Trophoblast cell (in vitro differentiated cells and primary cell): Measurements from ENCODE around the gene MLF2.

Source experiments
- DNase-seq, 2 donors: peaks; one replicate each; pipeline ENCODE4 v3.0.0-alpha.2; 2016
- H2AFZ ChIP-seq: 2 replicates; pipeline ENCODE4 v1.6.1; 2013; ENCODE audit warnings: low read length, moderate library complexity, mild to moderate bottlenecking; ENCODE audit not compliant: insufficient read depth, poor library complexity
- H2AK5ac ChIP-seq: 2 replicates; pipeline ENCODE4 v1.6.1; 2013; ENCODE audit warnings: mild to moderate bottlenecking, low read length
- H2BK120ac ChIP-seq: 2 replicates; pipeline ENCODE4 v1.6.1; 2013; ENCODE audit warnings: low read length, mild to moderate bottlenecking, moderate library complexity; ENCODE audit not compliant: insufficient read depth, poor library complexity
- H2BK12ac ChIP-seq: 2 replicates; pipeline ENCODE4 v1.6.1; 2013; ENCODE audit warnings: mild to moderate bottlenecking, low read length, moderate library complexity
- H2BK5ac ChIP-seq: 2 replicates; pipeline ENCODE4 v1.6.1; 2013; ENCODE audit warnings: low read length, low read depth, moderate library complexity, mild to moderate bottlenecking; ENCODE audit not compliant: poor library complexity
- H3K14ac ChIP-seq: 2 replicates; pipeline ENCODE4 v1.6.1; 2013; ENCODE audit warnings: mild to moderate bottlenecking, low read length
- H3K18ac ChIP-seq: 2 replicates; pipeline ENCODE4 v1.6.1; 2013; ENCODE audit warnings: mild to moderate bottlenecking, low read length
- H3K23ac ChIP-seq: 2 replicates; pipeline ENCODE4 v1.6.1; 2013; ENCODE audit warnings: low read length
- H3K27ac ChIP-seq: 2 replicates; pipeline ENCODE4 v1.5.1; 2013; ENCODE audit warnings: low read depth, mild to moderate bottlenecking, inconsistent platforms, low read length, moderate library complexity
- H3K27me3 ChIP-seq: 2 replicates; pipeline ENCODE4 v1.6.1; 2013; ENCODE audit warnings: inconsistent platforms, mild to moderate bottlenecking, low read length, moderate library complexity; ENCODE audit not compliant: insufficient read depth
- H3K36me3 ChIP-seq, 2 experiments: 1 replicate in 1 of 2; 2 replicates in 1 of 2; pipeline ENCODE4 v1.6.1; 2013; ENCODE audit warnings: low read length in 2 of 2, mild to moderate bottlenecking in 2 of 2, moderate library complexity in 1 of 2; ENCODE audit not compliant: insufficient read depth in 2 of 2, control insufficient read depth in 1 of 2
- H3K4ac ChIP-seq: 2 replicates; pipeline ENCODE4 v1.6.1; 2013; ENCODE audit warnings: low read depth, mild to moderate bottlenecking, low read length, moderate library complexity
- H3K4me1 ChIP-seq, 2 experiments: 1 replicate in 1 of 2; 2 replicates in 1 of 2; pipeline ENCODE4 v1.6.1; 2013; ENCODE audit warnings: low read length in 2 of 2, mild to moderate bottlenecking in 2 of 2, moderate library complexity in 1 of 2; ENCODE audit not compliant: insufficient read depth in 2 of 2, control insufficient read depth in 1 of 2
- H3K4me2 ChIP-seq: 2 replicates; pipeline ENCODE4 v1.6.1; 2013; ENCODE audit warnings: inconsistent platforms, mild to moderate bottlenecking, low read length, moderate library complexity
- H3K4me3 ChIP-seq: 2 replicates; pipeline ENCODE4 v1.5.1; 2013; ENCODE audit warnings: mild to moderate bottlenecking, low read depth, low read length, inconsistent platforms
- H3K79me1 ChIP-seq: one replicate; pipeline ENCODE4 v1.6.1; 2013; ENCODE audit warnings: low read length
- H3K79me2 ChIP-seq: 2 replicates; pipeline ENCODE4 v1.6.1; 2013; ENCODE audit warnings: low read length, mild to moderate bottlenecking; ENCODE audit not compliant: control insufficient read depth, insufficient read depth, poor library complexity
- H3K9ac ChIP-seq: 2 replicates; pipeline ENCODE4 v1.6.1; 2013; ENCODE audit warnings: mild to moderate bottlenecking, low read length
- H3K9me3 ChIP-seq: 2 replicates; pipeline ENCODE4 v1.6.1; 2013; ENCODE audit warnings: low read depth, mild to moderate bottlenecking, control low read depth, inconsistent platforms, low read length; ENCODE audit not compliant: insufficient read depth
- H4K12ac ChIP-seq: 2 replicates; pipeline ENCODE4 v1.6.1; 2013; ENCODE audit warnings: low read depth, mild to moderate bottlenecking, low read length, moderate library complexity
- H4K8ac ChIP-seq: 2 replicates; pipeline ENCODE4 v1.6.1; 2013; ENCODE audit warnings: low read depth, mild to moderate bottlenecking, low read length, moderate library complexity
- H4K91ac ChIP-seq: one replicate; pipeline ENCODE4 v1.6.1; 2013; ENCODE audit warnings: low read depth, mild to moderate bottlenecking, low read length, moderate library complexity
- WGBS: extraction: QIAGEN DNeasy Blood & Tissue Kit; methylation state at CpG from one replicate; pipeline ENCODE4 v1.1.7; 2013; ENCODE audit warnings: missing lambda C conversion rate; ENCODE audit not compliant: insufficient read length, insufficient coverage; ENCODE audit errors: extremely low coverage; 5-methylcytosine and 5-hydroxymethylcytosine counted together

Gene MLF2

GRCh38 chr12:6752167-6752920 is 597 bp downstream of the MLF2 start:
- peak in 1 of 2 donors; percentile 28 for DNase-seq
- H3K79me1 ChIP-seq, result peaks cover 12% of the 10 kb centered on the region
- WGBS, result no CpG with 5 or more reads among the region's 24 CpGs
- peaks cover 5 to 6% of the 10 kb centered on the region in 2 experiments for H3K4me1 ChIP-seq
- H3K79me2 ChIP-seq, result peaks cover 15% of the 10 kb centered on the region
- peak overlapping the region; percentile 96 for H2AFZ ChIP-seq
- H2BK5ac ChIP-seq, result peak overlapping the region; percentile 95
- H3K18ac ChIP-seq, result peak overlapping the region; percentile 100
- H4K91ac ChIP-seq, result peak overlapping the region; percentile 96
- H3K23ac ChIP-seq, result no peak overlapping the region
- H3K4me2 ChIP-seq, result peak overlapping the region; percentile 94
- peak overlapping the region; percentile 95 for H2AK5ac ChIP-seq
- peak overlapping the region; percentile 86 for H3K27ac ChIP-seq
- no peak overlapping the region for H2BK12ac ChIP-seq
- peak overlapping the region; percentile 95 for H4K12ac ChIP-seq
- peaks cover 5% of the 10 kb centered on the region for H3K9me3 ChIP-seq
- peak overlapping the region; percentile 97 for H4K8ac ChIP-seq
- H2BK120ac ChIP-seq, result peak overlapping the region; percentile 96
- peak overlapping the region; percentile 100 for H3K4ac ChIP-seq
- peak overlapping the region; percentile 98 for H3K4me3 ChIP-seq
- H3K36me3 ChIP-seq, result peaks cover 39 to 45% of the 10 kb centered on the region in 2 experiments
- H3K9ac ChIP-seq, result peak overlapping the region; percentile 99
- H3K27me3 ChIP-seq, result no peaks in the 10 kb centered on the region
- peak overlapping the region; percentile 100 for H3K14ac ChIP-seq

GRCh38 chr12:6751767-6752166 is 1.2 kb downstream of the MLF2 start:
- H3K4me3 ChIP-seq, result peak overlapping the region; percentile 98
- H3K4ac ChIP-seq, result peak overlapping the region; percentile 100
- H2BK12ac ChIP-seq, result no peak overlapping the region
- no peak for DNase-seq
- no peaks in the 10 kb centered on the region for H3K27me3 ChIP-seq
- H3K79me2 ChIP-seq, result peaks cover 15% of the 10 kb centered on the region
- H3K36me3 ChIP-seq, result peaks cover 43 to 50% of the 10 kb centered on the region in 2 experiments
- H3K4me1 ChIP-seq, result peaks cover 5 to 6% of the 10 kb centered on the region in 2 experiments
- peak overlapping the region; percentile 23 for H2AFZ ChIP-seq
- H2AK5ac ChIP-seq, result peak overlapping the region; percentile 69
- no peak overlapping the region for H3K27ac ChIP-seq
- H3K79me1 ChIP-seq, result peaks cover 12% of the 10 kb centered on the region
- H4K91ac ChIP-seq, result peak overlapping the region; percentile 8
- H3K14ac ChIP-seq, result peak overlapping the region; percentile 100
- peaks cover 5% of the 10 kb centered on the region for H3K9me3 ChIP-seq
- WGBS, result no CpG with 5 or more reads among the region's 7 CpGs
- H4K8ac ChIP-seq, result peak overlapping the region; percentile 97
- H3K9ac ChIP-seq, result peak overlapping the region; percentile 6
- no peak overlapping the region for H2BK120ac ChIP-seq
- peak overlapping the region; percentile 47 for H4K12ac ChIP-seq
- no peak overlapping the region for H2BK5ac ChIP-seq
- H3K4me2 ChIP-seq, result peak overlapping the region; percentile 94
- no peak overlapping the region for H3K23ac ChIP-seq
- peak overlapping the region; percentile 100 for H3K18ac ChIP-seq

DNA sequence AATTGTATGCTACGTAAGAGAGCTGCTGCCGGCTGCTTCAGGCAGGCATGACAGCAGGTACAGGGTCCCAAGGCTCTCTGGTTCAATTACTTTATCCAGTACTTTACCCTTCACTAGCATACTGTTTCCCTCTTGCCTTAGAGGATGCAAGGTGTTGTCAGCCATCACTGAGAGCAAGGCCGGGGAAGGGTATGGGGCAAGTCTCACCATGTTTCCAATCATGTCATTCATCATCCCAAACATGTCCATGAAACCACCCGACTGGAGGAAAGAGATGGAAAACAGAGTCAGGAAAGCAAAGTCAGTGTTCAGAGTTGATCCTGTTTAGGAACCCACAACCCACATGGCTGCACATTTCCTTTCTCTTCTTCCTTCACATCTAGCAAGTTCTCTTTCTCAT is 2.4 kb downstream of the MLF2 start:
- no peak overlapping the region for H3K18ac ChIP-seq
- H3K79me1 ChIP-seq, result peaks cover 12% of the 10 kb centered on the region
- no peak overlapping the region for H2AFZ ChIP-seq
- no peaks in the 10 kb centered on the region for H3K27me3 ChIP-seq
- no peak overlapping the region for H2BK5ac ChIP-seq
- H3K9ac ChIP-seq, result no peak overlapping the region
- DNase-seq, result no peak
- no peak overlapping the region for H3K4me2 ChIP-seq
- H4K91ac ChIP-seq, result no peak overlapping the region
- peaks cover 11 to 15% of the 10 kb centered on the region in 2 experiments for H3K4me1 ChIP-seq
- no CpG with 5 or more reads among the region's 4 CpGs for WGBS
- H2BK120ac ChIP-seq, result no peak overlapping the region
- H3K9me3 ChIP-seq, result peaks cover 5% of the 10 kb centered on the region
- no peak overlapping the region for H3K23ac ChIP-seq
- H4K8ac ChIP-seq, result no peak overlapping the region
- no peak overlapping the region for H2AK5ac ChIP-seq
- H4K12ac ChIP-seq, result no peak overlapping the region
- H3K79me2 ChIP-seq, result peaks cover 15% of the 10 kb centered on the region
- no peak overlapping the region for H3K14ac ChIP-seq
- no peak overlapping the region for H3K4ac ChIP-seq
- H3K4me3 ChIP-seq, result no peak overlapping the region
- no peak overlapping the region for H3K27ac ChIP-seq
- peaks cover 44 to 59% of the 10 kb centered on the region in 2 experiments for H3K36me3 ChIP-seq
- H2BK12ac ChIP-seq, result no peak overlapping the region

DNA sequence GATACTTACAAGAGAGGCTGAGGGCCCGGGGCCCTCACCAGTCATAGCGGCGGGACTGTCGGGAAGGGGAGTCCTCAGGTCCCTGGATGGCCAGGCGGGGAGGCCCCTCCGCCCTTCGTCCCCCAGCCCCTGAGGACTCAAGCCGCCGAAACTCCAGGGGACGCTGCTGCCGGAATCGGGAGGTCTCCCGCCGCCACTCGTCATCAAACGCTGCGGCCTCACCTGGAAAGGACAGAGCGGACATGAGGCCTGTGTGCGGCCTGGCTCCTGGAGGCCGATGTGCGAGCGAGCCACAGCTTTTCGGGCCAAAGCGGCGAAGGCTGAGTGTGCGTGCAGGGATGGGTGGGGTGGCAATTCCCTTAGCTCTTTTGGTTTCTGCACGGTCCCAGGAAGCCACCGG is 4.2 kb downstream of the MLF2 start:
- Histone ChIP-seq H2BK5ac (no peak overlapping the region), H3K23ac (no peak overlapping the region), H3K27ac (no peak overlapping the region), H3K9ac (no peak overlapping the region), H2AK5ac (no peak overlapping the region), H3K14ac (no peak overlapping the region), H3K4me1 (peaks cover 20 to 25% of the 10 kb centered on the region in 2 experiments), H2AFZ (no peak overlapping the region), H4K91ac (no peak overlapping the region), H3K18ac (no peak overlapping the region), H3K4ac (no peak overlapping the region), H3K4me3 (no peak overlapping the region), H3K36me3 (peaks cover 46 to 61% of the 10 kb centered on the region in 2 experiments), H3K79me2 (peaks cover 15% of the 10 kb centered on the region), H2BK12ac (no peak overlapping the region), H3K79me1 (peaks cover 12% of the 10 kb centered on the region), H3K9me3 (peaks cover 5% of the 10 kb centered on the region), H2BK120ac (no peak overlapping the region), H3K27me3 (no peaks in the 10 kb centered on the region), H3K4me2 (no peak overlapping the region), H4K8ac (no peak overlapping the region), H4K12ac (no peak overlapping the region)
- WGBS, result no CpG with 5 or more reads among the region's 28 CpGs
- DNase-seq, result no peak
